Measurements from ENCODE around the gene NR3C2.

DNA sequence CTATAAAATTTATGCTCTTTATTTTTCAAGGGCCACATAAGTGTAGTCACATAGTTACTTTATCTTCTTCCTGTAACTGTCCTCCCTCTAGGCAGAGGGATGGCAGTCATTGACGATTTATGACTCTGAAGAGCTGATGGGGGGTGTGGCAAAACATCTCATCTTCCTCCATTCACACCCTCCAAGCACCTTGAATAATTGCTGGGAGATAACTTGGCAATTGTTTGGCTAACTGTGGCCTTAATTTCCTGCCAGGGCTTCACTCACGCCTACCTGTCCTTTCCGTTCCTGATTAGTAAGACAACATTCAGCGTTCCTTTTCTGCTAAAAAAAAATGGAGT, 381.1 kb downstream of the NR3C2 start:
- TF ChIP-seq, protein P1, sequence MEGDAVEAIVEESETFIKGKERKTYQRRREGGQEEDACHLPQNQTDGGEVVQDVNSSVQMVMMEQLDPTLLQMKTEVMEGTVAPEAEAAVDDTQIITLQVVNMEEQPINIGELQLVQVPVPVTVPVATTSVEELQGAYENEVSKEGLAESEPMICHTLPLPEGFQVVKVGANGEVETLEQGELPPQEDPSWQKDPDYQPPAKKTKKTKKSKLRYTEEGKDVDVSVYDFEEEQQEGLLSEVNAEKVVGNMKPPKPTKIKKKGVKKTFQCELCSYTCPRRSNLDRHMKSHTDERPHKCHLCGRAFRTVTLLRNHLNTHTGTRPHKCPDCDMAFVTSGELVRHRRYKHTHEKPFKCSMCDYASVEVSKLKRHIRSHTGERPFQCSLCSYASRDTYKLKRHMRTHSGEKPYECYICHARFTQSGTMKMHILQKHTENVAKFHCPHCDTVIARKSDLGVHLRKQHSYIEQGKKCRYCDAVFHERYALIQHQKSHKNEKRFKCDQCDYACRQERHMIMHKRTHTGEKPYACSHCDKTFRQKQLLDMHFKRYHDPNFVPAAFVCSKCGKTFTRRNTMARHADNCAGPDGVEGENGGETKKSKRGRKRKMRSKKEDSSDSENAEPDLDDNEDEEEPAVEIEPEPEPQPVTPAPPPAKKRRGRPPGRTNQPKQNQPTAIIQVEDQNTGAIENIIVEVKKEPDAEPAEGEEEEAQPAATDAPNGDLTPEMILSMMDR (conservative IDR thresholded peaks at IDR 0.05; ENCODE audit: low read depth, low read length) = no peak
- no peak for TF ChIP-seq EZH2 (IDR thresholded peaks at IDR 0.05; ENCODE audit: borderline replicate concordance, low read depth, low read length, poor library complexity, severe bottlenecking)

Data from A673 (cell line).